ENCODE data around the gene PHC2. TPM values are rescaled to one million over a fixed set of nuclear protein-coding genes. Genes with fewer than 3 reads are reported as not detected.

The PHC2 gene
- polyA plus RNA-seq, 1 donor (not counting 4 experiments of a cell fraction or from before 2014, with no cell fraction given), result 51.7 TPM

DNA sequence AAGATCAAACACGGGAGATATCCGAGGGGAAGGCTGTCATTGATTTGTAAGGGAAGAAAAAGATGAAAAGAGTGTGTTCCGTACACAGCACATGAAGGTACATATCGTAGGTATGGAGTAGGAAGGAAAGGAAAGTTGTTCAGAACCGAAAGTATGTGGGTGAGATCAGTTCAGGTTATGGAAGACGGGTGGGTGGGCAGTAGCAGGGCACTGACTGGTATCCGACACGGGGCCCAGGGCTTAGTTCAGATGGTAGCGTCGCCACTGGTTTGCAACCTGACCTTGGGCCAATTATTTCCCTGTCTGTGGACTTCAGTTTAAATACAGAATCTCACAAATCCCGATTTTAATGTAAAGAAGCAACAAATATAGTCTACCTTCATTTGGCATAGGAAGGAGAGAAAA is 82.2 kb downstream of the PHC2 start:
- no peak for FAIRE-seq
- Histone ChIP-seq H3K4me3 (ENCODE audit: control insufficient read depth in 2 of 3, extremely low read depth in 1 of 3, insufficient read depth in 2 of 3, low read depth in 1 of 3, low read length in 3 of 3) (peak overlapping the region; percentile 69 to 82 (median 79)), H2AFZ (ENCODE audit: control insufficient read depth, low read length) (no peak overlapping the region), H3K36me3 (ENCODE audit: control insufficient read depth in 2 of 2, extremely low read depth in 1 of 2, insufficient read depth in 2 of 2, low read length in 2 of 2) (peaks cover 11 to 27% of the 10 kb centered on the region in 2 experiments), H3K79me2 (ENCODE audit: control insufficient read depth, insufficient read depth, low read length) (peaks cover 60% of the 10 kb centered on the region), H3K27me3 (ENCODE audit: control insufficient read depth, extremely low read depth, insufficient read depth, low read length) (no peaks in the 10 kb centered on the region), H4K20me1 (ENCODE audit: control insufficient read depth, extremely low read depth, insufficient read depth, low read length) (peaks cover under 1% of the 10 kb centered on the region), H3K4me2 (ENCODE audit: control insufficient read depth, extremely low read depth, insufficient read depth, low read depth, low read length) (peak overlapping the region; percentile 90), H3K27ac (ENCODE audit: control insufficient read depth, insufficient read depth, low read length) (peak overlapping the region; percentile 69), H3K9me1 (ENCODE audit: control insufficient read depth, extremely low read depth, insufficient read depth, low read length) (no peaks in the 10 kb centered on the region), H3K9ac (ENCODE audit: control insufficient read depth, extremely low read depth, insufficient read depth, low read length) (peak overlapping the region; percentile 69), H3K9me3 (ENCODE audit: control insufficient read depth, low read depth, low read length) (no peaks in the 10 kb centered on the region), H3K4me1 (ENCODE audit: control insufficient read depth, extremely low read depth, insufficient read depth, low read length) (peaks cover 44% of the 10 kb centered on the region)
- dilution Hi-C loops (cut with MboI; ENCODE audit: extremely low pct_ligation_motif_present, low sequenced_read_pairs), result no loop called here
- TF ChIP-seq EZH2 (IDR thresholded peaks at IDR 0.05; ENCODE audit: low read length), result no peak
- TF ChIP-seq CTCF (optimal IDR thresholded peaks at IDR 0.05 in 1 of 3, IDR thresholded peaks at IDR 0.05 in 1 of 3, conservative IDR thresholded peaks at IDR 0.05 in 1 of 3; ENCODE audit: extremely low read depth in 1 of 3, insufficient read depth in 2 of 3, low read length in 3 of 3), result no peak
- no peak for DNase-seq (ENCODE audit: low read depth, low spot score)

GRCh38 chr1:33348194-33348593 is 82.7 kb downstream of the PHC2 start:
- DNase-seq (ENCODE audit: low read depth, low spot score), result no peak
- no peaks in the 10 kb centered on the region for H3K9me1 ChIP-seq (ENCODE audit: control insufficient read depth, extremely low read depth, insufficient read depth, low read length)

More at GRCh38 chr1:33348194-33348593, 82.7 kb downstream of the PHC2 start:
- dilution Hi-C loops (cut with MboI; ENCODE audit: extremely low pct_ligation_motif_present, low sequenced_read_pairs), result no loop called here
- Histone ChIP-seq H3K4me1 (ENCODE audit: control insufficient read depth, extremely low read depth, insufficient read depth, low read length) (peaks cover 48% of the 10 kb centered on the region), H2AFZ (ENCODE audit: control insufficient read depth, low read length) (no peak overlapping the region), H3K4me3 (ENCODE audit: control insufficient read depth in 2 of 3, extremely low read depth in 1 of 3, insufficient read depth in 2 of 3, low read depth in 1 of 3, low read length in 3 of 3) (peak overlapping the region; percentile 69 to 82 (median 79)), H3K27ac (ENCODE audit: control insufficient read depth, insufficient read depth, low read length) (peak overlapping the region; percentile 69), H3K27me3 (ENCODE audit: control insufficient read depth, extremely low read depth, insufficient read depth, low read length) (no peaks in the 10 kb centered on the region), H4K20me1 (ENCODE audit: control insufficient read depth, extremely low read depth, insufficient read depth, low read length) (peaks cover 3% of the 10 kb centered on the region), H3K36me3 (ENCODE audit: control insufficient read depth in 2 of 2, extremely low read depth in 1 of 2, insufficient read depth in 2 of 2, low read length in 2 of 2) (peaks cover 11 to 31% of the 10 kb centered on the region in 2 experiments), H3K4me2 (ENCODE audit: control insufficient read depth, extremely low read depth, insufficient read depth, low read depth, low read length) (peak overlapping the region; percentile 90), H3K9me3 (ENCODE audit: control insufficient read depth, low read depth, low read length) (no peaks in the 10 kb centered on the region), H3K9ac (ENCODE audit: control insufficient read depth, extremely low read depth, insufficient read depth, low read length) (peak overlapping the region; percentile 69), H3K79me2 (ENCODE audit: control insufficient read depth, insufficient read depth, low read length) (peaks cover 64% of the 10 kb centered on the region)
- TF ChIP-seq CTCF (optimal IDR thresholded peaks at IDR 0.05 in 1 of 3, IDR thresholded peaks at IDR 0.05 in 1 of 3, conservative IDR thresholded peaks at IDR 0.05 in 1 of 3; ENCODE audit: extremely low read depth in 1 of 3, insufficient read depth in 2 of 3, low read length in 3 of 3) (no peak), EZH2 (IDR thresholded peaks at IDR 0.05; ENCODE audit: low read length) (no peak)
- peak; percentile 73 for FAIRE-seq
